Measurements from ENCODE around the gene AMER3.

AMER3 gene

DNA sequence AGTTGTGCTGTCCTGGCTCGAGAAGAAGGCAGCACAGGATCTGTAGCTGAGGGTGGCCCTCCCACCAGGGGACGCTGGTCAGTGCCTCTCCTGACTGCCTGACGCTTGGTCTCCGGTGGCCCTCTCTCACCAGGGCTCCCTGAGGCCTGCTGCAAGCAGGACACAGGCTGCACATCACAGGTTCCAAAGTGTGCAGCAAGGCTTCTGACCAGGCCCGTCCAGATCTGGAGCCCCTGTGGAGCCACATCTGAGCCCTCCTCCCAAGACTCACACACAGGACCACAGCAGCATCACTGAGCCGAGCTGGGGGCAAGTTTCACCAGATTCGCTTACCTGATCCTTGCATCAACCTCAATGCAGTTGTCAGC is 12.1 kb downstream of the AMER3 start:
- TF ChIP-seq, protein P1, sequence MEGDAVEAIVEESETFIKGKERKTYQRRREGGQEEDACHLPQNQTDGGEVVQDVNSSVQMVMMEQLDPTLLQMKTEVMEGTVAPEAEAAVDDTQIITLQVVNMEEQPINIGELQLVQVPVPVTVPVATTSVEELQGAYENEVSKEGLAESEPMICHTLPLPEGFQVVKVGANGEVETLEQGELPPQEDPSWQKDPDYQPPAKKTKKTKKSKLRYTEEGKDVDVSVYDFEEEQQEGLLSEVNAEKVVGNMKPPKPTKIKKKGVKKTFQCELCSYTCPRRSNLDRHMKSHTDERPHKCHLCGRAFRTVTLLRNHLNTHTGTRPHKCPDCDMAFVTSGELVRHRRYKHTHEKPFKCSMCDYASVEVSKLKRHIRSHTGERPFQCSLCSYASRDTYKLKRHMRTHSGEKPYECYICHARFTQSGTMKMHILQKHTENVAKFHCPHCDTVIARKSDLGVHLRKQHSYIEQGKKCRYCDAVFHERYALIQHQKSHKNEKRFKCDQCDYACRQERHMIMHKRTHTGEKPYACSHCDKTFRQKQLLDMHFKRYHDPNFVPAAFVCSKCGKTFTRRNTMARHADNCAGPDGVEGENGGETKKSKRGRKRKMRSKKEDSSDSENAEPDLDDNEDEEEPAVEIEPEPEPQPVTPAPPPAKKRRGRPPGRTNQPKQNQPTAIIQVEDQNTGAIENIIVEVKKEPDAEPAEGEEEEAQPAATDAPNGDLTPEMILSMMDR (IDR thresholded peaks at IDR 0.05; ENCODE audit: borderline replicate concordance, insufficient read depth, low read depth, low read length) = 0 out of 2 replicates have a peak, but pooled peaks have one; percentile 2
- no peak overlapping the region for H3K4me3 ChIP-seq (ENCODE audit: low read depth, low read length)

DNA sequence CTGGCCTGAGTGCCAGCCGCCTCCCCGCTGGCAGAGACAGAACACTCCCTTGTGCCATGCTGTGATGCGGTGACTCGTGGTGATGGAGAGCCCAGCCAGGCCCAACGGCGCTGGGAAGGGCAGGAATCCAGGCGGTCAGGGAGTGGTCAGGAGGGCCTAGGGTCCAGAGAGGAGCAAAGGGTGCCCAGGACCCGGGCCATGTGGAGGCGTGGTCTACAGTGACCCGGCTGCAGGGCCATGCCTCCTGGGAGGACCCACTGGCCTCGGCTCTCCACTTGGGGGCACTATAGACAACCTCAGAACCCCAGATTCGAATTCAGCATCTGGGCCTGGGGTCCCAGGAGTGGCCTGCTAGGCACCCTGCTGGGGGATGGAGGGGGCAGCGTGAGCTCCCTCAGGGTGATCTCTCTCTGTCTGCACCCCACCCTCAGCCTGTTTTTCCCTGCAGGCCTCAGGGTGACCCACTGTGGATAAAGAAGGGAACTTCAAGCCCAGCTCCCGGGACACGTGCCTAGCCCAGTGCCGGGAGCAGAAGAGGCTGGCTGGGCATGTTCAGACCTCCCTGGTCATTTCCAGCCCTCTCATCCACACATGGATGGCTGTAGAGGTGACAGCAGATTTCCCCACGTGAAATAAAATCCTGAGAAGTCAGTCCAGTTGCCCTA is 13.0 kb downstream of the AMER3 start:
- no peak overlapping the region for H3K4me3 ChIP-seq (ENCODE audit: low read depth, low read length)

DNA sequence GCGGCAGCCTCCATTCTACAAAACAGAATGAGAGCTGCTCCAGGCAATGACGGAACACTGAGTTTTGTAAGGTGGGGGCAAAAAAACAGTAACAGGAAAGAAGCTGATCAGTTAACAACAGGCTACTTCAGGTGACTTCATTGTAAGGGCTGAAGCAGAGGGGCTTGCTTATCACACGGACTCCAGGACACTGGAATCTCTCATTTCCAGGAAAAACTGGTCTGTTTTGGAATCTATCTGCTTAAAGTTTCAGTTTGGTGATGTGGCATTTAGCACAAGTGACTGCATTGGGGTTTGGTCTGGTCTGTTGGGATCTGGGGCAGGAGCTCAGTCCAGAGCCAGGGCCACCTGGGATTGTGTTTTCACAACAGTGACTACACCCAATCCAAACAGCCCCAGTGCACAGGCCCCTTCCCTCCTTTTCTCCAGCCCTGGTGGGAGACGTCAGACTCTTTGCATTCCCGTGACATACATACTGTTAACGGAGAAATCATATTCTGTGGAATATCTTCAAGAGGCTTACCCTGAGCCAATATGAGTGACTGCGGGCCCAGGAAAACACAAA is 14.1 kb downstream of the AMER3 start:
- H3K4me3 ChIP-seq (ENCODE audit: low read depth, low read length) = no peak overlapping the region

More for the DNA sequence above, 13.0 kb downstream of the AMER3 start:
- TF ChIP-seq, protein P1 (IDR thresholded peaks at IDR 0.05; ENCODE audit: borderline replicate concordance, insufficient read depth, low read depth, low read length) = peak; percentile 34; the same call in 1 of the 2 replicates

DNA sequence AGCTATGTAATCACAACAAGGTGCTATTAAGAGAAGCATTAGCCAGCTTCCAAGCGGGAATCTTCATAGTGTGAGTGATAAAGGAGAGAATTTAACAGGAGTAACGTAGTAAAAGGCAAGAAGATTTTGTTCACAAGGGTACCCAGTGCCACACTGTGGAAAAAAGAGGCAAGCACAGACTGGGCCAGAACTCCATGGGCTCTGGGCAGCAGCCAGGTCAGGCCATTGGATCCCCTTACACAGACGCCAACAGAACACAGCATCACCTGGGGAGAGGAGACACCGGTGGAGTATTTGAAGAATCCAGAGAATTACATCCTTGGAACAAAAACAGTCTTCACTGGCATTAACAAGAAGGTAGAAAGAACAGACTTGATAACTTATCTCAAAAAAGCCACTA is 21.2 kb downstream of the AMER3 start:
- TF ChIP-seq, protein P1 (IDR thresholded peaks at IDR 0.05; ENCODE audit: borderline replicate concordance, insufficient read depth, low read depth, low read length) = no peak
- H3K4me3 ChIP-seq (ENCODE audit: low read depth, low read length) = no peak overlapping the region

More for the DNA sequence above, 14.1 kb downstream of the AMER3 start:
- TF ChIP-seq, protein P1 (IDR thresholded peaks at IDR 0.05; ENCODE audit: borderline replicate concordance, insufficient read depth, low read depth, low read length) = no peak

DNA sequence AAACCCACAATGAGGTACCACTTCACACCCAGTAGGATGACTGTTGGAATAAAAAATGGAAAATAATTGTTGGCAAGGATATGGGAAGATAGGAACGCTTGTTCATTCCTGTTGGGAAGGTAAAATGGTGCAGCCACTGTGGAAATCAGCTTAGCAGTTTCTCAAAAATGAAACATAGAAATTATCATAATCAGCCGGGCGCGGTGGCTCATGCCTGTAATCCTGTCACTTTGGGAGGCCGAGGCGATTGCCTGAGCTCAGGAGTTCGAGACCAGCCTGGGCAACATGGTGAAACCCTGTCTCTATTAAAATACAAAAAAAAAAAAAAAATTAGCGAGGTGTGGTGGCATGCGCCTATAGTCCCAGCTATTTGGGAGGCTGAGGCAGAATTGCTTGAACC is 23.4 kb downstream of the AMER3 start:
- TF ChIP-seq, protein P1 (IDR thresholded peaks at IDR 0.05; ENCODE audit: borderline replicate concordance, insufficient read depth, low read depth, low read length) = no peak
- H3K4me3 ChIP-seq (ENCODE audit: low read depth, low read length) = no peak overlapping the region

DNA sequence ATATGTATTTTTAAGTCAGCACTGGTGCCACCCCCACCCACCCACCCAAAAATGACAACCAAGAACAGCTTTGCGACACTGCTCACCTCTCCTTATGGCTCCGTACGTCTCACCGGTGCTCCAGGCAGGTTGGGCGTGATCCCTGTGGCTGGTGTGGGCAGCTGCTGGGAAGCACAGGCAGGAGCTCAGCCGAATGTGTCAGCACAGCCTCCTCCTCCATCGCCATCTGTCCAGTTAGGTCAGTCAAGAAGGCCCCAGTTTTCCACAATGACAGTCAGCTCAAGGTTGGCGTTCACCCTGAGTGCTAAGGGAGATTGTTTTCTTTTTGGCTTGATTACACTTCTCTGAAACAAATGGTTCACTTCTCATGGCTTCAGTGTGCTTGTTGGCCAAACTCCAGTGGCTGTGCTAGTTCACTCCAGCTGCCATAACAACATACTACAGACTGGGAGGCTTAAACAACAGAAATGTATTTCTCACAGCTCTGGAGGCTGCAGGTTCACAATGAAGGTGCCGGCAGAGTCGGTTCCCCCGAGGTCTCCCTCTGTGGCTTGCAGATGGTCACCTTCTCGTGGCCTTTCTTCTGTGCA is 30.2 kb downstream of the AMER3 start:
- TF ChIP-seq, protein P1 (IDR thresholded peaks at IDR 0.05; ENCODE audit: borderline replicate concordance, insufficient read depth, low read depth, low read length) = no peak
- H3K4me3 ChIP-seq (ENCODE audit: low read depth, low read length) = no peak overlapping the region

DNA sequence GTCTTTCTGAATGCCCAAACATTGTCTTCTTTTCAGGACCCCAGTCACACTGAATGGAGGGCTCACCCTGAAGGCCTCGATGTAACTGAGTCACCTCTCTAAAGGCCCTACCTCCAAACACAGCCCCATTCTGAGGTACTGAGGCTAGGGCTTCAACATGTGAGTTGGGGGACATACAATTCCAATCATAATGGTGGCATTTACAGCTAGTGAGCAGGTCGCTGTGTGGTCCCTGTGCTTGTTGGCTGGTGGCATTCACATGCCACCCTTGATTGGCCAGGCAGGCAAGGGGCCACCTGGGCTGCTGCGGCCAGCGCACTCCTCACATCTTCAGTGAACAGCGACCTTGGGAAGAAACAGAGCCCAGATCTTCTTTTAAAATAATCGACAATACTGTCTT is 30.7 kb downstream of the AMER3 start:
- no peak overlapping the region for H3K4me3 ChIP-seq (ENCODE audit: low read depth, low read length)
- TF ChIP-seq, protein P1 (IDR thresholded peaks at IDR 0.05; ENCODE audit: borderline replicate concordance, insufficient read depth, low read depth, low read length) = no peak

Measured in GM12875 (cell line).